Amniotic epithelial cell (primary cell): ENCODE measurements around the gene TEF.
"Not testable (repeated sequence)": the region's sequence is repeated elsewhere in the genome, so short reads cannot be mapped to it uniquely, and the experiment has no call there.

Source experiments
- DNase-seq: peaks from one replicate; pipeline ENCODE4 v3.0.0-alpha.2; 2010; ENCODE audit warnings: low read depth

Gene TEF

GRCh38 chr22:41382610-41383009, 868 bp downstream of the TEF start:
- no peak for DNase-seq

- DNase-seq, result no peak
Measured at GRCh38 chr22:41383085-41383484, 1.3 kb downstream of the TEF start.

DNA sequence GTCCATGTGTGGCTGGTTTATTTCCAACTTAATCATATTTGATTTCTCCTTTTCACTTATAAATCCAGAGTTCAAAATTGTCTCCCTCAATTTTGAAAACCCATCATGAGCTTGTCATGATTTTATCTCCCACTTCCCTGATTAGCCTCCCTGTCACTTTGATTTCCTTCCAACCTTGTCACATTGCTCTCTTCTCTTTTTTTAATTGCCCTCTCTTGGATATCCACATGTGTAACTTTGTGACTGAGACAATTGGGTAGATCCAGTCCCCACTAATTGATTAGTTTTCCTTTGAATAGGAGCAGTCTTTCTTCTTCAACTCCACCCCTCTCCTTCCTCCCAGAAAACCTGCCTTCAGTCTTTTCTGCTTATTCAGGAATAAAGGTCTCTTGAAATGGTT, 2.4 kb downstream of the TEF start:
- DNase-seq, result no peak

GRCh38 chr22:41387341-41387740, 5.6 kb downstream of the TEF start:
- DNase-seq, result no peak

DNA sequence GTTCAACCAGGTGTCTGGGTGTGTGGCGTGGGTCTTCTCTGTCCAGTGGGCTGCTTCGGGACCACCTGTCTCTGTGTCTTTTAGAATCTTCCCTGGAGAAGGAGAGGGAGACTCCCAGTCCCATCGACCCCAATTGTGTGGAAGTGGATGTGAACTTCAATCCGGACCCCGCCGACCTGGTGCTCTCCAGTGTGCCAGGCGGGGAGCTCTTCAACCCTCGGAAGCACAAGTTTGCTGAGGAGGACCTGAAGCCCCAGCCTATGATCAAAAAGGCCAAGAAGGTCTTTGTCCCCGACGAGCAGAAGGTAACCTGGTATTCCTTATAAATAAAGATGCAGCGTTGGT, 12.2 kb downstream of the TEF start:
- DNase-seq, result no peak

DNA sequence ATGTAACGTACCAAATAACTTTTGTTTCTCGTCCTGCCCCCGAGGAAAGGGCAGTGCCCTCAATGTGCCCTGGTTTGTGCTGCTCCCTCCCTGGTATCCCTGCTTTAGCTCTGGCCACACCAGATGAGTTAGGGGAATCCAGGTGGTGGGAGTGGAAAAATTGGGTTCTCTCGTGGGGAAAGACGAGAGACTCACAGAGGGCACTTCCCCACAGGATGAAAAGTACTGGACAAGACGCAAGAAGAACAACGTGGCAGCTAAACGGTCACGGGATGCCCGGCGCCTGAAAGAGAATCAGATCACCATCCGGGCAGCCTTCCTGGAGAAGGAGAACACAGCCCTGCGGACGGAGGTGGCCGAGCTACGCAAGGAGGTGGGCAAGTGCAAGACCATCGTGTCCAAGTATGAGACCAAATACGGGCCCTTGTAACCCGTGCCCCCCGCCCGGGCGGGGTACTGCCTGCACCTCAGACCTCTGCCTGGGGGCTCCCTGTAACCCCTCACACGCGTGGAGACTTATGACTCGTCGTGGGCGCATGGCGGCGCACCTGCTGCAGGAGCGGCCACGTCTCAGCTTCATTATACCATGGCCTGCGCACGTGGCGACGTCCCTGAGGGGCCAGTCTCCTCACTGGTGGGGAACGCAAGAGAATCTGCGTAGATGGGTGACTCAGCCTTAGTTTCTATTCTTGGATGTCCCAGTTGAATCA, 13.9 kb downstream of the TEF start:
- DNase-seq, result no peak

- DNase-seq, result no peak
Measured at GRCh38 chr22:41397143-41397811, 15.5 kb downstream of the TEF start.

- no peak for DNase-seq
Measured at GRCh38 chr22:41398921-41399320, 17.2 kb downstream of the TEF start.

GRCh38 chr22:41401781-41402648, 20.3 kb downstream of the TEF start:
- DNase-seq, result peak; percentile 61

DNA sequence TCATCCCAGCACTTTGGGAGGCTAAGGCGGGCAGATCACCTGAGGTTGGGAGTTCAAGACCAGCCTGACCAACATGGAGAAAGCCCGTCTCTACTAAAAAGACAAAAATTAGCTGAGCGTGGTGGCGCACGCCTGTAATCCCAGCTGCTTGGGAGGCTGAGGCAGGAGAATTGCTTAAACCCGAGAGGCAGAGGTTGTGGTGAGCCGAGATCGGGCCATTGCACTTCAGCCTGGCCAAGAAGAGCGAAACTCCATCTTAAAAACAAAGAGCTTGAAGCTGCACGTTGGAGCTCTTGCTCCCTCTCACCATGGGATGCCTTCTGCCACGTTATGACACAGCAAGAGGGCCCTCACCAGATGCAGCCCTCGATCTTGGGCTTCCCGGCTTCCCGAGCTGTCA, 21.1 kb downstream of the TEF start:
- not testable (repeated sequence) for DNase-seq

GRCh38 chr22:41403532-41404318, 22.0 kb downstream of the TEF start:
- peak; percentile 94 for DNase-seq

GRCh38 chr22:41405588-41405987, 23.8 kb downstream of the TEF start:
- DNase-seq, result no peak

GRCh38 chr22:41406410-41406809, 24.7 kb downstream of the TEF start:
- no peak for DNase-seq

- no peak for DNase-seq
Measured at GRCh38 chr22:41407433-41407832, 25.7 kb downstream of the TEF start.

DNA sequence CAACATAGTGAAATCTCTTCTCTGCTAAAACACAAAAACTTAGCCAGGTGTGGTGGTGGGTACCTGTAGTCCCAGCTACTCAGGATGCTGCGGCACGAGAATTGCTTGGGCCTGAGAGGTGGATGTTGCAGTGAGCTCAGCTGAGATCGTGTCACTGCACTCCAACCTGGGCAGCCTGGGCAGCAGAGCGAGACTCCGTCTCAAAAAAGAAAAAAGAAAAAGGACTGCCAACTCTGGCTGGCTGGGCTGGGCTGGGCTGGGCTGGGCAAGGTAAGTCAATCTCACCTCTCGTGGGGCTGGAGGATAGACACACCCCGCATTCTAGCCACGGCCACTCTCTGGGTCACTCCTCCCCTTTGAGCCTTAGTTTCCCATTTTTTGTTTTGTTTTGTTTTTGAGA, 26.9 kb downstream of the TEF start:
- no peak for DNase-seq

GRCh38 chr22:41410311-41410751, 28.6 kb downstream of the TEF start:
- DNase-seq, result no peak

- peak; percentile 44 for DNase-seq
Measured at GRCh38 chr22:41411021-41411851, 29.5 kb downstream of the TEF start.

DNA sequence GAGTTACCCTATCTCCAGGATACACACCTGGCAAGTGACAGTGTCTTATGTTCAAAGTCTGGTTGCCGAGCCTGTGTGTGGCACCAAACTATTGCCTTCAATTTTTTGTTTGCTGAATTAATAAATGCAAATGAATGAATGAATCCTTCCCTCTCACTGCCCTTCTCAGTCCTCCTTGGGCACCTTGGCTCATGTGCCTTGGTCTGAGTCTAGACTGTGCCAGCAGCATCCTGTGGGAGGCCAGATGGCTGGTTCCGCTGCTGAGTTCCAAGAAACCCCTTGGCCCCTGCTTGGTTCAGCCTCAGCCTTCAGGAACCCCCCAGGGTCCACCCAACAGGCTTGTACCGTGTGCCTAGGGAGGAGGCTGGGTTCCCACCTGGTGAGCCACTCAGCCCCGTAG, 33.8 kb downstream of the TEF start:
- DNase-seq, result no peak

GRCh38 chr22:41417622-41418390, 36.1 kb downstream of the TEF start:
- DNase-seq, result no peak

GRCh38 chr22:41418717-41419116, 37.0 kb downstream of the TEF start:
- DNase-seq, result no peak
